HG03025 (cell line): Measurements from ENCODE around the gene CYP2C19.
"Not testable (repeated sequence)": the region's sequence is repeated elsewhere in the genome, so short reads cannot be mapped to it uniquely, and the experiment has no call there.

Experiments
- ATAC-seq: cut with Tn5 transposase; IDR thresholded peaks from one replicate; pipeline ENCODE4 v1.9.1; 2021; ENCODE audit warnings: mild to moderate bottlenecking, moderate library complexity; ENCODE audit not compliant: unreplicated experiment, low FRiP score

CYP2C19 gene

DNA sequence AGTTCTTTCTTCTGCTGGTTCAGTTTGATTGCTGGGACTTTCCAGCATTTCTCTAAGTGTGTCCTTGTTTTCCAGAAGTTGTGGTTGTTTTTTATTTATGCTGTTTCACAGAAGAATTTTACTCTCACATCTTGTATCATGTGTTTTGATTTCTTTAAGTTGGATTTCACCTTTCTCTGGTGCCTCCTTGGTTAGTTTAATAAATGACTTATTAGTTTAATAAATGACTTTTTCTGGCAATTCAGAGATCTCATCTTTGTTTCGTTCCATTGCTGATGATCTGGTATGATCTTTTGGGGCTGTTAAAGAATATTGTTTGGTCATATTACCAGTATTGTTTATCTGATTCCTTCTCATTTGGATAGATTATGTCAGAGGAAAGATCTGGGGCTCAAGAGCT lies 116.2 kb downstream of the CYP2C19 start:
- no peak for ATAC-seq

DNA sequence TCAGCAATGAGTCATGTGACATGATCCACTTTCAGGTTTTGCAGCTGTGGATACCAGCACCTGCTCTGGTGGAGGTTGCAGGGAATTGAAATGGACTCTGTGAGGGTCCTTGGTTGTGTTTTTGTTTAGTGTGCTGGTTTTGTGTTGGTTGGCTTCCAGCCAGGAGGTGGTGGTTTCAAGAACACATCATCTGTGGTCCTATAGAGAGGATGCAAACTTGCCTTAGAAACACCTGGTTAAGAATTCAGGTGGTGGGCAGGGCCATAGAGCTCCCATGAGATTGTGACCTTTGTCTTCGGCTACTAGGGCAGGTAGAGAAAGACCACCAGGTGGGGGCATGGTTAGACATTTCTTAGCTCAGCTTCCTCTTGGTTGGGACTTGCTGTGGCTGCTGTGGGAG lies 116.7 kb downstream of the CYP2C19 start:
- no peak for ATAC-seq

DNA sequence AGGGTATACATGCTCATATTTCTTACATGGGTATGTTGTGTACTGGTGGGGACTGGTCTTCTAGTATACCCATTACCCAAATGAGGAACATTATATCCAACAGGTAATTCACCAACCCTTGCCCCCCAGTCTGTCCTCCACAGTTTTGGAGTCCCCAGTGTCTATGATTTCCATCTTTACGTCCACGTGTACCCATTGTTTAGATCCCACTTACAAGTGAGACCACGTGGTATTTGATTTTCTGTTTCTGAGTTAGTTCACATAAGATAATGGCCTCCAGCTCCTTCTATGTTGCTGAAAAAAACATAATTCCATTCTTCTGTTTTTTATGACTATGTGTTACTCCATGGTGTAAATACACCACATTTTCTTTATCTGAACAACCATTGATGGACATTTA lies 126.6 kb downstream of the CYP2C19 start:
- ATAC-seq: no peak

DNA sequence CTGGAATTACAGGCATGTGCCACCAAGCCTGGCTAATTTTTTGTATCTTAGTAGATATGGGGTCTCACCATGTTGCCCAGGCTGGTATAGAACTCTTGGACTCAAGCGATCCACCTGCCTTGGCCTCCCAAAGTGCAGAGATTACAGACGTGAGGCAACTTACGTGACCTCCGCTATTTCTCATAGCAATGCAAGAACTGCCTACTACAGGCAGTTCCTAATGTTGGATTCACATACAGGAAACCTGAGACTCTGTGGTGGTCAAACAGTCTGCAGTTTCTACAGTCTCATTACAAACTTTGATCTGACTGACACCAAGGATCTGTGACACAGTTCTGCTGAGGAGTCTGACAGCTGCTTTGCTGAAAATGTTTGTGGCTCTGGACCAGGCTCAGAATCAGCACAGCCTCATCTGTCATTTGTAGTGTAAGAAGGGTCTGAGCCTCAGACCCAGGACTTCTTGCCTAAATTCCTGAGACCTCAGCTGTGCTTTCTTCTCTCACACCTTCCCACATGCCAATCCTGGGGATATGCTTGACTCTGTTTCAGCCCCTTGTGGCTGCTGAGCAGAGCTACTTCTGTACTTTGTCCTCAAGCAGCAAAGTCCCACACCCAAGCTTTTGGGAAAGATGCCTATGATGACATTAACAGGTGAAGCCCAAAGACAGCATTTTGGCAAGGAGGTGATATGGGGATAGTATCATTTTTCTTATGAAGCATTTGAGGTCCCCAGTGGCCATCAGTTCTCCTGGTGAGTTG lies 128.0 kb downstream of the CYP2C19 start:
- no peak for ATAC-seq

DNA sequence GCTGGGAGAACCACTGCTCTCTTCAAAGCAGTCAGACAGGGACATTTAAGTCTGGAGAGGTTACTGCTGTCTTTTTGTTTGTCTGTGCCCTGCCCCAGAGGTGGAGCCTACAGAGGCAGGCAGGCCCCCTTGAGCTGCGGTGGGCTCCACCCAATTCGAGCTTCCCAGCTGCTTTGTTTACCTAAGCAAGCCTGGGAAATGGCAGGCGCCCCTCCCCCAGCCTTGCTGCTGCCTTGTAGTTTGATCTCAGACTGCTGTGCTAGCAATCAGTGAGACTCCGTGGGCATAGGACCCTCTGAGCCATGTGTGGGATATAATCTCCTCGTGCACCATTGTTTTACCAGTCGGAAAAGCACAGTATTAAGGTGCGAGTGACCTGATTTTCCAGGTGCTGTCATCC lies 135.9 kb downstream of the CYP2C19 start:
- not testable (repeated sequence) for ATAC-seq

DNA sequence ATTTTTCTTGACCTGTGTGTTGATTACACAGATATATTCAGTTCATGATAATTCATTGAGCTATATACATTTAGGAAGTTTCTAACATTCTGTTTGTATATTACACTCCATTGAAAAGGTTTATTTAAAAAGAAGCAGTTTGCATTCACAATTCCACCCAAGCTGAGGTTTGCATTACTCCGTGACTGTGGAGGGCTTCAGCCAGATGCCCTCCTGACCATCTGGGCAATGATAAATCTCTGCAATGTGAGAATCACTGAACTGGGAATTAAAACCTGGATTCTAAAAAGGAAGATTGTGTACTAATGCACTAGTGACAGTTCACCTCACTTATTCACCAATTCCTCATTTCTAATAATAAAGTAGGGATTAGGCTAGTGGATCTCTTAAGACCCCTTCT lies 139.6 kb downstream of the CYP2C19 start:
- no peak for ATAC-seq

DNA sequence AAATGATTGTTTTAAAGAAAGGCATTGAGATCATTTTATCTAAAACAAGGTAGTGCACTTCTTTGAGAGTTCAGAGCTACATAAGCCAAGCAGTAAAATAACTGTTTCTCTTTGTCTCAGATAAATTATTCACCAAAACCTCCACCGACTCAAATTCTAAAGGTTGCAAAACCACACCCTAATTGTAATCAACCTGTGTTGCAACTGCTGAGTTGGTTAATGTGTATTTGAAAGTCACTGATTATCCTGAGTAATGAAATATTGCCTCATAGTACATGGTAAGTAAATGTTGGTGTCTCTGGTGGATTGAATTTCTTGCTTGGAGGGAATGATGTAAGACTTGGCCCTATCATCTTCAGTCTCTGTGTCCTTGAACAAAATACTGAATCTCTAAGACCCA lies 140.1 kb downstream of the CYP2C19 start:
- ATAC-seq: no peak
